Measurements from ENCODE around the gene MBNL2. TPM values are rescaled to one million over a fixed set of nuclear protein-coding genes. Genes with fewer than 3 reads are reported as not detected.
A peak's percentile ranks its signal among the peaks of the same experiment; 100 is the strongest.

Gene MBNL2
- total and polyA plus RNA-seq, 5 donors, result 23.2 to 89.6 (median 75.8) TPM

- 1% methylated on average over 11 of the region's 11 CpGs for whole genome bisulfite sequencing
- peak in 2 of 3 donors; percentile 63 for DNase-seq
- Histone ChIP-seq H3K4me3 (ENCODE audit: low read length) (peak overlapping the region; percentile 99), H3K27me3 (ENCODE audit: control insufficient read depth, insufficient read depth) (no peaks in the 10 kb centered on the region), H3K4me1 (ENCODE audit: control insufficient read depth, insufficient read depth, low read length) (peaks cover 16% of the 10 kb centered on the region), H3K9me3 (ENCODE audit: control insufficient read depth, low read length) (no peaks in the 10 kb centered on the region), H3K27ac (ENCODE audit: low read length) (peak overlapping the region; percentile 99)
- intact Hi-C loops (cut with DNase I), result loop anchor here in 3 of 4 donors (5.0 to 10.0 kb wide), 5 partner anchors 51 to 138 kb away; no protein-coding TSS in a partner anchor
- peak; percentile 66 to 71 for ATAC-seq
Observed at GRCh38 chr13:97223711-97224541, 1.8 kb downstream of the MBNL2 start.

DNA sequence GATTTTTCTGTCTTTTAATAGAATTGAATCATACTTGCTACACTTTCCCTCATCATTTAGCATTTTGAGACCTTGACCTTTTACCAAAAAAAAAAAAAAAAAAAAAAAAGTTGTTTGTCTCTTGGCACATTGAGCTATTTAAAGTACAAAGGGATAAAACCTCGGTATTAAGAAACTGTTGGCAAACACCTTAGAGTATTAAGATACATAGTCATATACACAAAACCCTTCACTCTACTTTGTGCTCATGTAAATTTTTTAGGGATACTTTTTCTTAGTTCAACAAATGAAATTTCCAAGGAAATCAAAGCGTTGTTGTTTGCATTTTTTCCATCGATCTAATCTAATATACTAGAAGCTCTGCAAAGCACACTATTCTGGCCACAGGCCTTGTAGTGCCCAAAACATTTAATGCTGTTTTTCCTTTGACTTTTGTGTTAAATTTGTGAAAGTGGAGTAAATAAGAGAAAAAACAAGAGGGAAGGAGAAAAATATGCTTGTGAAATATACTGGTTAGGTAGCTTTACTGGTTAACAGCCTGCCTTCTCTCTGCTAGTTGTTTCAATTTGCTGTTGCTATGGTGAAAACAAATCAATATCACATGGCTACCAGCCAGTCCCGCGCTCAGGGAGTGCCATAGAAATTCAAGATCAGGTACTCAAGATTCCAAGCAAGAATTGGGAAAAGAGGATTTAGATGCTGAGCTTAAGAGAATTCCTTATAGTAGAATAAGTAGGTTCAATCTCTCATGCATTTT lies 2.6 kb downstream of the MBNL2 start:
- DNase-seq, result peak in 1 of 3 donors; percentile 64
- Histone ChIP-seq H3K4me3 (ENCODE audit: low read length) (peak overlapping the region; percentile 99), H3K4me1 (ENCODE audit: control insufficient read depth, insufficient read depth, low read length) (peaks cover 19% of the 10 kb centered on the region), H3K9me3 (ENCODE audit: control insufficient read depth, low read length) (no peaks in the 10 kb centered on the region), H3K27ac (ENCODE audit: low read length) (peak overlapping the region; percentile 99), H3K27me3 (ENCODE audit: control insufficient read depth, insufficient read depth) (no peaks in the 10 kb centered on the region)
- 7% methylated on average over 5 of the region's 5 CpGs for WGBS
- no peak for ATAC-seq
- intact Hi-C loops (cut with DNase I), result loop anchor here in 3 of 4 donors (5.0 to 10.0 kb wide), 5 partner anchors 50 to 138 kb away; no protein-coding TSS in a partner anchor

GRCh38 chr13:97225533-97225932 lies 3.4 kb downstream of the MBNL2 start:
- DNase-seq (no peak), ATAC-seq (no peak)
- Histone ChIP-seq H3K4me3 (ENCODE audit: low read length) (peak overlapping the region; percentile 99), H3K4me1 (ENCODE audit: control insufficient read depth, insufficient read depth, low read length) (peaks cover 26% of the 10 kb centered on the region), H3K9me3 (ENCODE audit: control insufficient read depth, low read length) (no peaks in the 10 kb centered on the region), H3K27ac (ENCODE audit: low read length) (peak overlapping the region; percentile 85), H3K27me3 (ENCODE audit: control insufficient read depth, insufficient read depth) (no peaks in the 10 kb centered on the region)
- 21% methylated on average over 4 of the region's 4 CpGs for WGBS
- intact Hi-C loops (cut with DNase I), result loop anchor here in 1 of 4 donors (10.0 kb wide), 1 partner anchor 49 kb away; no protein-coding TSS in a partner anchor

GRCh38 chr13:97226013-97226412 lies 3.9 kb downstream of the MBNL2 start:
- Histone ChIP-seq H3K27ac (ENCODE audit: low read length) (peak overlapping the region; percentile 57), H3K4me3 (ENCODE audit: low read length) (peak overlapping the region; percentile 99), H3K27me3 (ENCODE audit: control insufficient read depth, insufficient read depth) (no peaks in the 10 kb centered on the region), H3K4me1 (ENCODE audit: control insufficient read depth, insufficient read depth, low read length) (peaks cover 26% of the 10 kb centered on the region), H3K9me3 (ENCODE audit: control insufficient read depth, low read length) (no peaks in the 10 kb centered on the region)
- WGBS, result 22% methylated on average over 8 of the region's 8 CpGs
- intact Hi-C loops (cut with DNase I), result loop anchor here in 1 of 4 donors (10.0 kb wide), 1 partner anchor 49 kb away; no protein-coding TSS in a partner anchor
- DNase-seq (peak in 1 of 3 donors; percentile 50), ATAC-seq (no peak)

DNA sequence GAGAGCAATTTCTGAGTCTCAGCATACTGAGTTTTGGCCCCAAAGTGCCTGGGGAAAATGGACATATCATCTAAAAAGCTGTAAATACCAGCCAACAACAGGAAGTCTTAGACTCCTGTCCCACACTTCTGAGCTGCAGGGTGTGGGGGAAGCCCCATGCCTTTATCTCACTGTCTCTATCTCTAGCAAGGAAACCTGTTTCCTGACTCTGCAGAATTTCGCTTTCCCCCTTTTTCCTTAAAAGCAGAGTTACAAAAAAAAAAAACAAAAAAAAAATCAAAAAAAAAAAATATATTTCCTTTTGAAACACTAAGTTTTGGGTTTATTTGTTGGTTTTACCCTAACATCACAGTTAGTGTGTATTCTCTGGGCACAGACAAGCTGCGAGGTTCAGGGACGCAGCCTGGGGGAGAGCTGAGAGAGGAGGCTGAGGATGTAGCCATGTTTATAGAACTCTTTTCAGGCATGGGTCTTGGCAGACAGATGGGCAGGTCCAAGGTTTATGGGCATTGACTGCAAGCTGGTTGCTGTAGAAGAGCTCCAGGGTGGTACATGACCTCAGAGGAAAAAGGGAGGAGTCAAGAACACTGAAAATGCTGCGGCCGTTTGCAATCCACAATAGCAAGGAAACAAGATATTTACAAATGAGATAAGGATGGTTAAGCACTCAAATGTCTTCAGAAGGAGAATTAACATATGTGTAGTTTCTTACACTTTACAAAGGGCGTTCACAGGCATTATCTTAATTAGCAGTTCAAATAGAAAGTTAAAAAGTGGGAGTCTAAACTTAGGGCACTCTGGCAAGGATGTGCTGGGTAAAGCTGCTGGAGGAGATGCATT lies 4.9 kb downstream of the MBNL2 start:
- peak; percentile 27 to 62 for ATAC-seq
- WGBS, result 19% methylated on average over 6 of the region's 6 CpGs
- Histone ChIP-seq H3K27me3 (ENCODE audit: control insufficient read depth, insufficient read depth) (no peaks in the 10 kb centered on the region), H3K4me3 (ENCODE audit: low read length) (peak overlapping the region; percentile 5), H3K9me3 (ENCODE audit: control insufficient read depth, low read length) (no peaks in the 10 kb centered on the region), H3K27ac (ENCODE audit: low read length) (peak overlapping the region; percentile 84), H3K4me1 (ENCODE audit: control insufficient read depth, insufficient read depth, low read length) (peaks cover 33% of the 10 kb centered on the region)
- intact Hi-C loops (cut with DNase I), result loop anchor here in 1 of 4 donors (10.0 kb wide), 1 partner anchor 48 kb away; no protein-coding TSS in a partner anchor
- no peak for DNase-seq

DNA sequence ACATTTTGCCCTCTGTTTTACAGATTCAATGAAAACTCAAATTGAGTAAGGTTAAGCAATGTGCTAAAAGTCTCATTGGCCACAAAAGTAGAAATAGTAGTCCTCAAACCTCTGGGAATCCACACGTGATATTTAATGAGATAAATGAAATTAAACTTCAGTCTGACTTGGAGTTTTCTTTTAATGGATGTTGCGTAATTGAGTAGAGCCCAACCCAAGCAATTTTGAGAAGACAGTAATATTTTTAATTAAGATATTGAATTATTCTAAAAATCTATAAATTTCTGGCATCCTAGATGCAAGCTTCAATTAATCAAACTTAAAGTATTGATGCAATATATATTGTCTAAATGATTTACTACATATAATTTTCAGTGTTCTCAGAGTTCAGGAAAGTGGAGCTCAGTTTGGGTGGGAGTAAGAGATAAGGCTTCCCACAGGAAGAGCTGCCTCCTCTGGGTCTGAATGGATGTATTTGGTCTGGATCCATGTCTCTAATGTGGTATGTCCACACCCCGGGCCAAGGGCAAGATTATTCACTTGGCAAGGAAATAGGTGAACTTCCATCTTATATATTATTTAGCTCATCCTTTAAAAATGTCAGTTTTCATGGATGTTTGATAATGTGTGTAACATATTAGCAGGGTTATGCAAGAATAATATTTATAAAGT lies 6.9 kb downstream of the MBNL2 start:
- DNase-seq, result no peak
- no peak overlapping the region for H3K4me3 ChIP-seq (ENCODE audit: low read length)
- H3K4me1 ChIP-seq (ENCODE audit: control insufficient read depth, insufficient read depth, low read length), result peaks cover 42% of the 10 kb centered on the region
- H3K27ac ChIP-seq (ENCODE audit: low read length), result no peak overlapping the region
- intact Hi-C loops (cut with DNase I), result loop anchor here in 1 of 4 donors (10.0 kb wide), 1 partner anchor 46 kb away; no protein-coding TSS in a partner anchor
- peak in 1 of 2 donors; percentile 49 for ATAC-seq
- no peaks in the 10 kb centered on the region for H3K27me3 ChIP-seq (ENCODE audit: control insufficient read depth, insufficient read depth)
- WGBS, result 54% methylated on average over 3 of the region's 3 CpGs
- no peaks in the 10 kb centered on the region for H3K9me3 ChIP-seq (ENCODE audit: control insufficient read depth, low read length)

GRCh38 chr13:97229699-97230098 lies 7.6 kb downstream of the MBNL2 start:
- no peak overlapping the region for H3K27ac ChIP-seq (ENCODE audit: low read length)
- no peaks in the 10 kb centered on the region for H3K9me3 ChIP-seq (ENCODE audit: control insufficient read depth, low read length)
- no peak for DNase-seq
- ATAC-seq, result no peak
- intact Hi-C loops (cut with DNase I), result loop anchor here in 1 of 4 donors (10.0 kb wide), 1 partner anchor 45 kb away; no protein-coding TSS in a partner anchor
- H3K4me3 ChIP-seq (ENCODE audit: low read length), result no peak overlapping the region
- H3K27me3 ChIP-seq (ENCODE audit: control insufficient read depth, insufficient read depth), result no peaks in the 10 kb centered on the region
- WGBS, result 91% methylated on average over 3 of the region's 3 CpGs
- H3K4me1 ChIP-seq (ENCODE audit: control insufficient read depth, insufficient read depth, low read length), result peaks cover 43% of the 10 kb centered on the region

DNA sequence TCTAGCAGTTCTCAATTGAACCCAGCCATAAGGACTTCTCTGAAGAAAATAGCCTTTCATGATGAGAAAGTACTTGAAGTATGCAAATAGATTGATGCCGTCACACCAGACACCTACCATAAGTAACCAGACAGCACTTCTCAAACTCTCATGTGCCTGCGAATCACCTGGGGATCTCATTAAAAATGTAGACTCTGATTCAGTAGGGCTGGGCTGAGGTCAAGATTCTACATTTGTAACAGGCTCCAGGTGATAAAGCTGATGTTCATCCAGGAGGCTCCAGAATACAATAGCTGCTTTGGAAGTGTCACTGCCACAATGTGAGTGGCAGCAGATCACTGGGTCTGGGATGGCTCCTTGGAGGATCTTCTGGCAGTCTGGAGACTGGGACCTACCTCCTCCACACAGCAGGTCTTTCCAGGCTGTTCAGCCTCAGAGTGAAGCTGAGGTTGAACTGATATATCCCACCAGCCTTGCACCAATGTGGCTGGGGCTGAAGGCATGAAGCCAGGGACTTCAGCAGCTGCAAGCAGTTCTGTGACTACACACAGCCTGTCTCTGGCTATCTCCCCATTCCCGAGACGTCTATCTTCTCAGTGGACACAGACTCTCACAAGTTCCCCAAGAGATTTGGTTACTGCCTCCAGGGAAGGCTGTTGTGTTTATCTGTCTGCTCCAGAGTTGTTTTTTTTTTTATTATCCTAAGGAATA lies 9.1 kb downstream of the MBNL2 start:
- Histone ChIP-seq H3K27ac (ENCODE audit: low read length) (peak overlapping the region; percentile 45), H3K4me3 (ENCODE audit: low read length) (no peak overlapping the region), H3K27me3 (ENCODE audit: control insufficient read depth, insufficient read depth) (no peaks in the 10 kb centered on the region), H3K4me1 (ENCODE audit: control insufficient read depth, insufficient read depth, low read length) (peaks cover 40% of the 10 kb centered on the region), H3K9me3 (ENCODE audit: control insufficient read depth, low read length) (no peaks in the 10 kb centered on the region)
- WGBS, result 60% methylated on average over 4 of the region's 4 CpGs
- peak in 2 of 3 donors; percentile 62 to 68 for DNase-seq
- ATAC-seq, result peak; percentile 5 to 27
- intact Hi-C loops (cut with DNase I), result no loop called here

DNA sequence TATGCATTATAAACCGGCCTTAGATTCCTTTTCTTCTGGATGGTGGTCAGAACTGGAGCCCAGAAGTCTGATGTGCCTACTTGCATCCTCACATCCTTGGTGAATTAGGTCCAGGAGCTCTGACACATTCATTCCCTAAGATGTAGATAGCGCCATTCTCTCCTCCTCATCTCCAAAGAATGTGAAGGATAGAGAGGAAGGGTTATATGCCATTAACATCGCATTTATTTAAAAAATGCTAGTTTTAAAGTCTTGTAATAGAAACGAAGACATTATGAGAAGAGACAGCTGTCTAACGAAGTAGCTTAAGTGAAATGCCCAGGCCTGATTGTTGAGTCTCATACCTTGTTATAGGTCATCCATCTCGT lies 9.7 kb downstream of the MBNL2 start:
- DNase-seq (no peak), ATAC-seq (no peak)
- H3K4me1 ChIP-seq (ENCODE audit: control insufficient read depth, insufficient read depth, low read length), result peaks cover 39% of the 10 kb centered on the region
- no peaks in the 10 kb centered on the region for H3K9me3 ChIP-seq (ENCODE audit: control insufficient read depth, low read length)
- H3K4me3 ChIP-seq (ENCODE audit: low read length), result no peak overlapping the region
- H3K27ac ChIP-seq (ENCODE audit: low read length), result no peak overlapping the region
- 60% methylated on average over 6 of the region's 6 CpGs for WGBS
- intact Hi-C loops (cut with DNase I), result no loop called here
- no peaks in the 10 kb centered on the region for H3K27me3 ChIP-seq (ENCODE audit: control insufficient read depth, insufficient read depth)

Measured in right cardiac atrium (tissue), 5 donors.